CD14-positive monocyte (primary cell): ENCODE data around the gene KLF13. TPM values are rescaled to one million over a fixed set of nuclear protein-coding genes. Genes with fewer than 3 reads are reported as not detected.
A peak's percentile ranks its signal among the peaks of the same experiment; 100 is the strongest.

Experiments used
- DNase-seq, 3 donors: peaks; one replicate each; pipeline ENCODE4 v3.0.0-alpha.2; 2011 to 2022
- H2AFZ ChIP-seq: 2 replicates; pipeline ENCODE4 v1.6.0; 2012; ENCODE audit warnings: mild to moderate bottlenecking, low read depth, low read length, inconsistent platforms; ENCODE audit not compliant: insufficient read depth, poor library complexity, severe bottlenecking
- H3K27ac ChIP-seq, 2 donors: 1 replicate in 1 of 2; 2 replicates in 1 of 2; pipeline ENCODE4 v1.5.1; 2012 to 2013; ENCODE audit warnings: low read length in 2 of 2, control low read depth in 1 of 2, inconsistent platforms in 1 of 2, low read depth in 1 of 2, mild to moderate bottlenecking in 1 of 2
- H3K27me3 ChIP-seq, 2 donors: one replicate each; pipeline versions ENCODE4 v1.6.0 to v1.6.1; 2011 to 2013; ENCODE audit warnings: low read length in 2 of 2; ENCODE audit not compliant: control insufficient read depth in 2 of 2, insufficient read depth in 2 of 2
- H3K36me3 ChIP-seq, 2 donors: replicated peaks in 1 of 2; 1 replicate in 1 of 2; 2 replicates in 1 of 2; pipeline versions ENCODE4 v1.5.1 to v1.6.1; 2012 to 2013; ENCODE audit warnings: low read length in 2 of 2, control low read depth in 1 of 2, inconsistent platforms in 1 of 2, mild to moderate bottlenecking in 1 of 2; ENCODE audit not compliant: insufficient read depth in 2 of 2, control insufficient read depth in 1 of 2
- H3K4me1 ChIP-seq, 2 donors: 1 replicate in 1 of 2; 2 replicates in 1 of 2; pipeline versions ENCODE4 v1.5.1 to v1.6.1; 2012 to 2013; ENCODE audit warnings: low read length in 2 of 2, control low read depth in 1 of 2, inconsistent platforms in 1 of 2, mild to moderate bottlenecking in 1 of 2, moderate library complexity in 1 of 2; ENCODE audit not compliant: insufficient read depth in 2 of 2, control insufficient read depth in 1 of 2
- H3K4me2 ChIP-seq: replicated peaks from 2 replicates; pipeline ENCODE3; 2012; ENCODE audit warnings: low read length, moderate library complexity, mild to moderate bottlenecking; ENCODE audit not compliant: poor library complexity, severe bottlenecking; ENCODE audit errors: extremely low read depth
- H3K4me3 ChIP-seq, 3 experiments: fragments of 200-600 bp in 1 of 3; sonication (generic) in 1 of 3; replicated peaks in 1 of 3; 1 replicate in 2 of 3; 2 replicates in 1 of 3; pipeline ENCODE4 v1.5.1; 2011 to 2013; ENCODE audit warnings: low read length in 3 of 3, mild to moderate bottlenecking in 3 of 3, control low read depth in 2 of 3, low read depth in 2 of 3, inconsistent platforms in 1 of 3, moderate library complexity in 1 of 3
- H3K79me2 ChIP-seq: 2 replicates; pipeline ENCODE4 v1.6.0; 2012; ENCODE audit warnings: mild to moderate bottlenecking, control low read depth, inconsistent platforms, low read length, moderate library complexity; ENCODE audit not compliant: insufficient read depth
- H3K9ac ChIP-seq: 2 replicates; pipeline ENCODE4 v1.6.0; 2017; ENCODE audit warnings: low read length, mild to moderate bottlenecking; ENCODE audit not compliant: insufficient read depth, poor library complexity, severe bottlenecking
- H3K9me3 ChIP-seq, 2 donors: replicated peaks in 1 of 2; 1 replicate in 1 of 2; 2 replicates in 1 of 2; pipeline versions ENCODE4 v1.5.1 to v1.6.1; 2012 to 2013; ENCODE audit warnings: low read length in 2 of 2, control low read depth in 1 of 2; ENCODE audit not compliant: control insufficient read depth in 1 of 2, insufficient read depth in 1 of 2
- H4K20me1 ChIP-seq: 2 replicates; pipeline ENCODE4 v1.6.0; 2012; ENCODE audit warnings: mild to moderate bottlenecking, low read length, control low read depth, moderate library complexity; ENCODE audit not compliant: insufficient read depth
- H3K27ac Mint-ChIP-seq, 7 donors: one replicate each; pipeline ENCODE4 v1.8.0; 2020; ENCODE audit warnings: mild to moderate bottlenecking in 7 of 7, mixed read lengths in 7 of 7, moderate library complexity in 6 of 7, inconsistent platforms in 2 of 7
- H3K27me3 Mint-ChIP-seq, 3 donors: one replicate each; pipeline ENCODE4 v1.8.0; 2021 to 2022; ENCODE audit warnings: low read depth in 3 of 3, mild to moderate bottlenecking in 3 of 3, mixed read lengths in 3 of 3, moderate library complexity in 3 of 3, inconsistent platforms in 1 of 3
- H3K36me3 Mint-ChIP-seq, 2 donors: one replicate each; pipeline ENCODE4 v1.8.0; 2020; ENCODE audit warnings: mixed read lengths in 2 of 2, inconsistent platforms in 1 of 2, mild to moderate bottlenecking in 1 of 2
- H3K4me1 Mint-ChIP-seq: one replicate; pipeline ENCODE4 v1.8.0; 2020; ENCODE audit warnings: mild to moderate bottlenecking, mixed read lengths
- H3K4me3 Mint-ChIP-seq, 2 donors: one replicate each; pipeline ENCODE4 v1.8.0; 2020; ENCODE audit warnings: mild to moderate bottlenecking in 2 of 2, mixed read lengths in 2 of 2, moderate library complexity in 1 of 2
- H3K9me3 Mint-ChIP-seq, 7 donors: one replicate each; pipeline ENCODE4 v1.8.0; 2020 to 2022; ENCODE audit warnings: mixed read lengths in 7 of 7, mild to moderate bottlenecking in 6 of 7, moderate library complexity in 6 of 7, inconsistent platforms in 2 of 7
- CTCF ChIP-seq: fragments of 200-600 bp; IDR thresholded peaks from one replicate; pipeline ENCODE4 v1.8.0; 2022; ENCODE audit warnings: antibody characterized with exemption, mild to moderate bottlenecking
- WGBS: methylation state at CpG from one replicate; pipeline ENCODE4 v1.1.5; 2013; ENCODE audit warnings: missing lambda C conversion rate; ENCODE audit not compliant: insufficient coverage; 5-methylcytosine and 5-hydroxymethylcytosine counted together
- intact Hi-C, 2 donors: fragments of 100-400 bp; cut with micrococcal nuclease; formaldehyde crosslinking; loops; one replicate each; pipeline versions ENCODE4 v1.15.0 to v1.15.1; 2023
- polyA plus RNA-seq, 3 donors: library from polyadenylated mRNA; depleted of rRNA in 1 of 3; unstranded in 2 of 3; stranded (reverse) in 1 of 3; fragments of 300-500 nt in 2 of 3; fragments of >200 nt in 1 of 3; fragmentation: Illumina TruSeq in 2 of 3; gene quantifications; 1 replicate in 2 of 3; 2 replicates in 1 of 3; pipeline ENCODE4 v1.2.3, GENCODE V29; 2012 to 2021

The KLF13 gene
- polyA plus RNA-seq, 3 donors = 22.5 to 121 (median 28.0) TPM

GRCh38 chr15:31347067-31347975 is 20.7 kb downstream of the KLF13 start:
- Histone ChIP-seq H3K4me2 (no peak overlapping the region), H3K27ac (peak overlapping the region; percentile 11 to 21), H3K4me3 (no peak overlapping the region), H3K79me2 (peaks cover 100% of the 10 kb centered on the region), H3K27me3 (no peaks in the 10 kb centered on the region), H3K4me1 (peaks cover 44 to 70% of the 10 kb centered on the region in 2 donors), H3K9me3 (no peaks in the 10 kb centered on the region), H2AFZ (no peak overlapping the region), H3K9ac (no peak overlapping the region), H4K20me1 (peaks cover 100% of the 10 kb centered on the region), H3K36me3 (peaks cover 27 to 56% of the 10 kb centered on the region in 2 donors)
- Mint-ChIP-seq H3K27me3 (no peaks in the 10 kb centered on the region), H3K9me3 (no peaks in the 10 kb centered on the region), H3K36me3 (peaks cover 30 to 73% of the 10 kb centered on the region in 2 donors), H3K4me1 (peaks cover 86% of the 10 kb centered on the region), H3K4me3 (no peak overlapping the region), H3K27ac (peak overlapping the region in 6 of 7 donors; percentile 20 to 80 (median 60))
- WGBS = 87% methylated on average over 11 of the region's 14 CpGs
- intact Hi-C loops = no loop called here
- no peak for TF ChIP-seq CTCF
- DNase-seq = no peak

GRCh38 chr15:31347981-31348803 is 21.6 kb downstream of the KLF13 start:
- Mint-ChIP-seq H3K27me3 (no peaks in the 10 kb centered on the region), H3K4me1 (peaks cover 86% of the 10 kb centered on the region), H3K9me3 (no peaks in the 10 kb centered on the region), H3K27ac (peak overlapping the region in 5 of 7 donors; percentile 13 to 80 (median 67)), H3K36me3 (peaks cover 25 to 64% of the 10 kb centered on the region in 2 donors), H3K4me3 (no peak overlapping the region)
- WGBS = 95% methylated on average over 18 of the region's 19 CpGs
- no peak overlapping the region for H3K4me2 ChIP-seq
- no peaks in the 10 kb centered on the region for H3K9me3 ChIP-seq
- peaks cover 100% of the 10 kb centered on the region for H4K20me1 ChIP-seq
- TF ChIP-seq CTCF = no peak
- H3K27ac ChIP-seq = peak overlapping the region in 1 of 2 donors; percentile 49
- H3K4me3 ChIP-seq = no peak overlapping the region
- no peak overlapping the region for H3K9ac ChIP-seq
- DNase-seq = no peak
- H2AFZ ChIP-seq = no peak overlapping the region
- H3K27me3 ChIP-seq = no peaks in the 10 kb centered on the region
- peaks cover 44 to 70% of the 10 kb centered on the region in 2 donors for H3K4me1 ChIP-seq
- peaks cover 100% of the 10 kb centered on the region for H3K79me2 ChIP-seq
- H3K36me3 ChIP-seq = peaks cover 27 to 55% of the 10 kb centered on the region in 2 donors
- intact Hi-C loops = no loop called here
